GM21825 (cell line): ENCODE results near the gene MAN1A2.
"Not testable (repeated sequence)": the region's sequence is repeated elsewhere in the genome, so short reads cannot be mapped to it uniquely, and the experiment has no call there.

Experiments used
- ATAC-seq: cut with Tn5 transposase; IDR thresholded peaks from one replicate; pipeline ENCODE4 v1.9.1; 2021; ENCODE audit warnings: mild to moderate bottlenecking, moderate library complexity; ENCODE audit not compliant: unreplicated experiment

The MAN1A2 gene

GRCh38 chr1:117367046-117368025 lies at the start of gene MAN1A2:
MAN1A2 (plus strand) TSS chr1:117367449; CDS start chr1:117368184, 735 bp downstream.
- peak; percentile 64 for ATAC-seq

DNA sequence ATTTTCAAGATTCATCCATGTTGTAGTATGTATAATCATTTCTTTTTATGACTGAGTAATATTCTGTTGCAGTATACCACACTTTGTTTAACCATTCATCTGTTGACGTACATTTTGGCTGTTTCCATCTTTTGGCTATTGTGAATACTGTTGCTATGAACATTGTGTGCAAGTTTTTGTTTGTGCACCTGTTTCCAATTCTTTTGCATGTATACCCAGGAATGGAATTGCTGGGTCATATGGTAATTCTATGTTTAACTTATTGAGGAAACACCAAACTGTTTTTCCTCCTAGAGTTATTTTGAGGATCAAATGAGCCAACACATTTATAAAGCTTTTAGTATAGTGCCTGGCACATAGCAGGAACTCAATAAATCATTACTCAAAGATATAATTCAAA lies 49.2 kb upstream of the MAN1A2 start:
- ATAC-seq: no peak

DNA sequence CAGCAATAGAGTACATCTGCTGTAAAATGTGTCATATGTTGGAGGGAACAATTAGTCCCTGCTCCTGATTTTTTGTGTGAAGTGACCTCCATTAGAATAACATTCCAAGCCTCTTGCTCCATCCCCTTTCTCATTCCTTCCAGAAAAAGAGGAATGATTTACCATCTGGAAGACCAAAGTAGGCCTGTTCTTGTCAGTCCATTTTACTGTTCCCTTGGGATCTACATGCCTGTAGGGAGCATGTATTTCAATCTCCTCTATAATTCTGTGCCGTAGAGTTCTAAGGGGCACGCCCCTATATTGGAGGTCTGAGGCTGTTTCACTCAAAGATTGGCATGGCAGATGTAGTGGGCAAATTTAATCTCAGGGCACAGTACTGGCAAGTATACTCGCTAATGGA lies 48.8 kb upstream of the MAN1A2 start:
- no peak for ATAC-seq

- ATAC-seq: no peak
These were observed 46.7 kb upstream of the MAN1A2 start for GRCh38 chr1:117320515-117320914.

- ATAC-seq: no peak
These were observed 45.3 kb upstream of the MAN1A2 start for GRCh38 chr1:117321680-117322609.

GRCh38 chr1:117324357-117324756 lies 42.9 kb upstream of the MAN1A2 start:
- no peak for ATAC-seq

- ATAC-seq: not testable (repeated sequence)
These were observed 41.2 kb upstream of the MAN1A2 start for GRCh38 chr1:117326035-117326434.

DNA sequence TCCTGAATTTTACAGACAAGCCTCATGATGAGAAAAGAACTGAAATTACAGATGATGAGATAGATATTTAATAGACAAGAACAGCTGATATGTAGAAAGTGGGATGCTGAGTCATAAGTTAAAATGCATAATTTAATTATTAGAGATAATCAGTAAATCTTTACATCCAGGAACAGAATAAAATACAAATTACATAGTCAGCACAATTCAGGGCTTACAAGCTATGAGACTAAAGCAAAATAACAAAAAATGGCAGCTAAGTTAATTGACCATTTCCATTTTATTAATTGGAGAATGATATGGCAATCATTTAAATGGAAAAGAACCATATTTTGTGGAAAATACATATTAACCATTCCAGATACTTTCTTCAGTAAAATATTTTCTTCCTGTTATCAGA lies 40.2 kb upstream of the MAN1A2 start:
- no peak for ATAC-seq

DNA sequence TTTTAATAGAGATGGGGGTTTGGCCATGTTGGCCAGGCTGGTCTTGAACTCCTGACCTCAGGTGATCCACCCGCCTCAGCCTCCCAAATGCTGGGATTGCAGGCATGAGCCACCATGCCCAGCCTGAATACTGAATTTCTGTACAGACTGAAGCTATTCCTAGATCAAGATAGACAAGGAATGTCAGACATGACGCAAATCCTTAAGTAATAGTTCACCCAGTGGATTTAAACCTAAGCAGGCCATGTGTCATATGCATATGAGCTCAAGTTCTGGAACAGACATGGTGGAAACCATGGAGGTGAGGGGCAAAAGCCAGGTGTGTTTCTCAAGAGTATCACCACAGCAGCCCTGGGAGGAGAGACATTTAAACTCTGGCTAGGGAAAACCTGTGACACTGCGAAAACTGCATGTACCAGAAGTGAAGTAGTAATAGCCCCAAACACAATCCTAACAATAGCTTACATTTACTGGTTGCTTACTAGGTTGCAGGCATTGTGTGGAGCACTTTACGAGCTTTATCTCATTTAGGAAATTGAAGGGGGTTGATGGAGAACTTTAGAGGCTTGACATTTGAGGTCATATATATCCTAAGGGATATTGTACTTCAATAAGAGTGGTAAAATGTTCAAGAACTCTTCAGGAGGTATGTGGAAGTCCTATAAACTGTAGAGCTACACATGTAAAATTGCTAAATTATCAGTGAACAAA lies 31.7 kb upstream of the MAN1A2 start:
- no peak for ATAC-seq

DNA sequence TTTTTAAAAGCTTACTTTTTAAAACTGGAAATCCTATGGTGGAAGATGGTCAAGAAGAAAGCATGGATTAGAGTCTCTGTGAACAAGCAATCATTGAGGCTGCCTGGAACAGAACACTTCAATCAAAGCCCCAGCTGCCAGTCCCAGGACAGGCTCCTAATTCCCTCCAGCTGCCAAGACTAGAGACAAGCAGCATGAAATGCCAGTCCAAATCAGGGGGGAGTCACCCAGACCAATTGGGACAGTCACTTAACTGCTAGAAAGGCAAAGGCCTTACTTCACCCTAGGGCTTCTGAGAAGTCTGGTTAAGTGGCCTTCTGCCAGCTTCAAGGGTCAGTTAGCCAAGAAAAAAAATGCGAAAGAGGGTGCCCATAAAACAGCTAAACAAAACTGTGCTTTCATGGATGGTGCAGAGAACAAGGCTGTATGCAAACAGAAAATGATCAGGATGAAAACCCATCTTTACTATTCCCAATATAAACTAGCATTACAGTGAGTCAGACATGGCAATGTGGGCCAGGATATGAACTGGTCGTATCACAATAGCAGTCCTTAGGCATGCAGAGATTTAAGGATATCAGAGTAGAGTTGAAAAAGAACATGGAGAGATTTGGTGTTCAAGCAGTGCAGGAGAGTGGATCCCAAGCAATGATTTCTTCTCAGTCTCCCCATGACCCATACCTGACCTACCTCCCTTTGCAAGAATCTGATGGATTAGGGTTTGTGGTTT lies 31.0 kb upstream of the MAN1A2 start:
- no peak for ATAC-seq

DNA sequence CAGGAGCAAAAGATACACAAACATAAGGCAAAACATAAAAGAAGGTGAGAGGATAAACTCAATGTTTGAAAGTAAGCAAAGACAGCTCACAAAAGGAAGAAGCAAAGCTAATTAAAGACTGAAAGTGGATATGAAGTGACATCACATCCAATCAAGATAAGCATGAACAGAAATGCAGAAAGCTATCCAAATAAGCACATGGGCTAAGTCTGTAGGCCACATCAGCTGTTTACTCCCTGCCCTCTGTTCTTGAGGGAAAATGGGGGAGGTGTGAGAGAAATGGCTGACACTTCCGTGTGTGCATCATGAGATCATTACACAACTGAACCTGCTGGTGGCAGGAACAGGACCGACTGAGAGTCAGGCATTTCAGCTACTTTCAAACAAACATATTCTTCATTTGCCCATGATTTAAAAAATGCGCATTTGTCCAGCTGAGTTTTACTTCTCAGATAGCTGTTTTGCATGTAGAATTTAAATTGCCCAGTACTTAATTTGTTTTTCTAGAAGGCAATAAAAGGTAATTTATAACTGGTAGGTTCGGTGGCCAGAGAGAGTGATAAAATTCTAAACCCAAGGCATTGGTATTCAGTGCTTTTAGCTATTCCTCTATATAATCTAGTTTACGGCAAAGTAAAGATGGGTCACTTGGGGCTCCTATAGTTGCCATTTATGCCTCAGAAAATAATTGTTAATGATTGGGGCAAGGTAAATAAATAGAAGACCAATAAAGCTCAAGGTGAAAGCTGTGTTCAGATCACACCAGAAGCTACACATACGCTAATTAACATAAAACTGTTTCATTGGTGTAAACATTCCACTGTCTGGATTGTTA lies 27.2 kb upstream of the MAN1A2 start:
- ATAC-seq: no peak

DNA sequence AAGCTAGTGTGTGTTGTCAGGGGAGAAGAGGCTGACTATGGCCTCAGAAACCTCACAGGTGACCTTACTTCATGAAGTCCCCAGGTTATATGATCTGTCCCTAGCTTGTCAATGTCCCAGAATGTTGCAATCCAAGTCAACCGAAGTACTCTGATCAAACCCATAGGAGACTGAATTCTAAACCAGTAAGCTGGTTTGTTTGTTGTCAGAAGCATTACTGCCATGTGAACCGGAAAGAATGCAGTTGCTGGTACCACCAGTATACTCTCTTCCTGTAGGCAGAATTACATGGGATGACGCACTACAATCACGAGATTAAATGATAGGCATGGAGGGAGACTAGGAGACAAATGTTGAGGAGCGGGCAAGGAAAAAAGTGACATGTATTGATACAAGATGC lies 26.1 kb upstream of the MAN1A2 start:
- ATAC-seq: no peak

DNA sequence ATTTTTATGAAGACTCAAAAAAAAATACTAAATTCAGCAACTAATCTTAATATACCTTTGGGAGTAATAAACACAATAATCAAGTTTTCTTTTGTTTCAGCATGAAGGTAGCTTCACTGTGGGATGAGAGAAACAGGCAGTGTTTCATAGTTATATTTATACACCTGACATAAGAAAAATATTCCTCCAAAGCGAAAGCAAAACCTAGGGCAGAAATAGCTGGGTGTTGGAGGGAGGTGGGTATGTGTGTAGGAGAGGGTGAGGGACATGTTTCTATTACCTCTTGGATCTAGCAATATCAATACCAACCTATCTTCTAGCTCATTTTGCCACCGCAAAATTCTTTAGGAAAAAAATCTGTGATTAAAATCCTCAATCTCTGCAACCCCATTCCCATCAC lies 24.9 kb upstream of the MAN1A2 start:
- ATAC-seq: no peak

- ATAC-seq: no peak
These were observed 20.9 kb upstream of the MAN1A2 start for GRCh38 chr1:117346206-117346928.

- no peak for ATAC-seq
These were observed 19.3 kb upstream of the MAN1A2 start for GRCh38 chr1:117347907-117348306.

DNA sequence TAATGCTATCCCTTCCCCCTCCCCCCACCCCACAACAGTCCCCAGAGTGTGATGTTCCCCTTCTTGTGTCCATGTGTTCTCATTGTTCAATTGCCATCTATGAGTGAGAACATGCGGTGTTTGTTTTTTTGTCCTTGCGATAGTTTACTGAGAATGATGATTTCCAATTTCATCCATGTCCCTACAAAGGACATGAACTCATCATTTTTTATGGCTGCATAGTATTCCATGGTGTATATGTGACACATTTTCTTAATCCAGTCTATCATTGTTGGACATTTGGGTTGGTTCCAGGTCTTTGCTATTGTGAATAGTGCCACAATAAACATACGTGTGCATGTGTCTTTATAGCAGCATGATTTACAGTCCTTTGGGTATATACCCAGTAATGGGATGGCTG lies 14.6 kb upstream of the MAN1A2 start:
- not testable (repeated sequence) for ATAC-seq

DNA sequence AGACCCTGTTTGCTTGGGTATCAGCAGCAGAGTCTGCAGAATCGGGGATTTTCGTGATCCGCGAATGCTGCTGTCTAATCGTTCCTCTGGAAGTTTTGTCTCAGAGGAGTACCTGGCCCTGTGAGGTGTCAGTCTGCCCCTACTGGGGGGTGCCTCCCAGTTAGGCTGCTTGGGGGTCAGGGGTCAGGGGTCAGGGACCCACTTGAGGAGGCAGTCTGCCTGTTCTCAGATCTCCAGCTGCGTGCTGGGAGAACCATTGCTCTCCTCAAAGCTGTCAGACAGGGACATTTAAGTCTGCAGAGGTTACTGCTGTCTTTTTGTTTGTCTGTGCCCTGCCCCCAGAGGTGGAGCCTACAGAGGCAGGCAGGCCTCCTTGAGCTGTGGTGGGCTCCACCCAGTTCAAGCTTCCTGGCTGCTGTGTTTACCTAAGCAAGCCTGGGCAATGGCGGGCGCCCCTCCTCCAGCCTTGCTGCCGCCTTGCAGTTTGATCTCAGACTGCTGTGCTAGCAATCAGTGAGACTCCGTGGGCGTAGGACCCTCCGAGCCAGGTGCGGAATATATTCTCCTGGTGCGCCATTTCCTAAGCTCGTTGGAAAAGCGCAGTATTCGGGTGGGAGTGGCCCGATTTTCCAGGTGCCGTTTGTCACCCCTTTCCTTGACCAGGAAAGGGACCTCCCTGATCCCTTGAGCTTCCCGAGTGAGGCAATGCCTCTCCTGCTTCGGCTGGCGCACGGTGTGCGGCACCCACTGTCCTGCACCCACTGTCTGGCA lies 9.2 kb upstream of the MAN1A2 start:
- ATAC-seq: not testable (repeated sequence)

DNA sequence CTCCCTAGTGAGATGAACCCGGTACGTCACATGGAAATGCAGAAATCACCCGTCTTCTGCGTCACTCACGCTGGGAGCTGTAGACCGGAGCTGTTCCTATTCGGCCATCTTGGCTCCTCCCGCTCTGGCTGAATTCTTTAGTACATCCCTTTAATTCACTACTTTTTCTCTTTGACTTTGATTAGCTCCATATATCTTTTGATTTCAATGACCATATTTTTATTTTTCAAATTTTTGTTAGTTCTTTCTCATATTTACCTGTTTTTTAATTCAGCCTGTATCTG lies 8.7 kb upstream of the MAN1A2 start:
- ATAC-seq: not testable (repeated sequence)
